NCI-H146 treated with DMSO at 0.1 percent for 48 hours (cell line): ENCODE results near the gene ENHO.

Experiments used
- DNase-seq: peaks from one replicate; lab custom pipeline; 2025; ENCODE audit not compliant: unreplicated experiment; lab: John Stamatoyannopoulos, UW

Gene ENHO

GRCh38 chr9:34555936-34556525 lies 33.2 kb upstream of the ENHO start:
- no peak for DNase-seq

GRCh38 chr9:34555500-34555899 lies 32.7 kb upstream of the ENHO start:
- DNase-seq: no peak

GRCh38 chr9:34555002-34555348 lies 32.2 kb upstream of the ENHO start:
- no peak for DNase-seq

- DNase-seq: peak; percentile 11
Measured at GRCh38 chr9:34554211-34555001, 31.6 kb upstream of the ENHO start.

- DNase-seq: no peak
Measured at GRCh38 chr9:34553511-34554021, 30.8 kb upstream of the ENHO start.

- no peak for DNase-seq
Measured at GRCh38 chr9:34552986-34553385, 30.2 kb upstream of the ENHO start.

- no peak for DNase-seq
Measured at GRCh38 chr9:34552606-34552981, 29.8 kb upstream of the ENHO start.

- no peak for DNase-seq
Measured at GRCh38 chr9:34551751-34552605, 29.2 kb upstream of the ENHO start.

GRCh38 chr9:34550681-34551270 lies 28.0 kb upstream of the ENHO start:
- no peak for DNase-seq

- no peak for DNase-seq
Measured at GRCh38 chr9:34550016-34550680, 27.4 kb upstream of the ENHO start.

- no peak for DNase-seq
Measured at GRCh38 chr9:34549407-34549732, 26.6 kb upstream of the ENHO start.

- DNase-seq: peak; percentile 56
Measured at GRCh38 chr9:34547960-34548611, 25.3 kb upstream of the ENHO start.

GRCh38 chr9:34546834-34547827 lies 24.3 kb upstream of the ENHO start:
- DNase-seq: peak; percentile 39

GRCh38 chr9:34546102-34546833 lies 23.5 kb upstream of the ENHO start:
- DNase-seq: no peak

- no peak for DNase-seq
Measured at GRCh38 chr9:34545497-34545896, 22.7 kb upstream of the ENHO start.

GRCh38 chr9:34544035-34544434 lies 21.2 kb upstream of the ENHO start:
- no peak for DNase-seq

- DNase-seq: no peak
Measured at GRCh38 chr9:34541540-34541939, 18.8 kb upstream of the ENHO start.

- no peak for DNase-seq
Measured at GRCh38 chr9:34540827-34541226, 18.0 kb upstream of the ENHO start.

- DNase-seq: no peak
Measured at GRCh38 chr9:34536685-34537084, 13.9 kb upstream of the ENHO start.
